H1 (cell line): ENCODE measurements around the gene MAGI2. TPM values are rescaled to one million over a fixed set of nuclear protein-coding genes. Genes with fewer than 3 reads are reported as not detected.

Source experiments
- CTCF ChIA-PET: fragments of 300-600 bp; sonication (Branson Sonifier 250); formaldehyde crosslinking; loops from one replicate; lab custom pipeline; 2021; ENCODE audit not compliant: partially characterized antibody; lab: Charles Lee
- POLR2A ChIA-PET: fragments of 300-600 bp; sonication (Branson Sonifier 250); formaldehyde crosslinking; loops from one replicate; lab custom pipeline; 2021; ENCODE audit warnings: inconsistent platforms; ENCODE audit not compliant: partially characterized antibody; lab: Charles Lee
- DNase-seq, 2 experiments: peaks; one replicate each; pipeline versions ENCODE4 v3.0.0 to v3.0.0-alpha.2; 2010 to 2022; ENCODE audit warnings: low spot score in 2 of 2, low read depth in 1 of 2, mixed read lengths in 1 of 2
- FAIRE-seq: peaks from 2 replicates; lab custom pipeline; 2011; peaks lifted over from hg19 to GRCh38; lab: Jason Lieb, UNC
- H2AFZ ChIP-seq: 2 replicates; pipeline ENCODE4 v1.8.1; 2012; ENCODE audit warnings: low read length, inconsistent platforms
- H2AK5ac ChIP-seq: 2 replicates; pipeline ENCODE4 v1.6.1; 2013; ENCODE audit warnings: low read depth, low read length
- H2BK120ac ChIP-seq: replicated peaks from 2 replicates; pipeline ENCODE3; 2013; ENCODE audit warnings: low read depth, low read length, inconsistent platforms
- H2BK12ac ChIP-seq: 2 replicates; pipeline ENCODE4 v1.6.1; 2013; ENCODE audit warnings: low read depth, low read length
- H2BK15ac ChIP-seq: 2 replicates; pipeline ENCODE4 v1.6.1; 2013; ENCODE audit warnings: low read length
- H2BK20ac ChIP-seq: 2 replicates; pipeline ENCODE4 v1.6.1; 2013; ENCODE audit warnings: low read length
- H2BK5ac ChIP-seq: 2 replicates; pipeline ENCODE4 v1.6.1; 2013; ENCODE audit warnings: low read depth, low read length
- H3K14ac ChIP-seq: 2 replicates; pipeline ENCODE4 v1.6.1; 2013; ENCODE audit warnings: inconsistent platforms; ENCODE audit not compliant: insufficient read length
- H3K18ac ChIP-seq: 2 replicates; pipeline ENCODE4 v1.6.1; 2013; ENCODE audit warnings: low read length; ENCODE audit errors: extremely low read depth
- H3K23ac ChIP-seq: 2 replicates; pipeline ENCODE4 v1.6.1; 2013; ENCODE audit warnings: inconsistent platforms; ENCODE audit not compliant: insufficient read length
- H3K23me2 ChIP-seq: 2 replicates; pipeline ENCODE4 v1.6.1; 2013; ENCODE audit warnings: low read depth, low read length
- H3K27ac ChIP-seq: 2 replicates; pipeline ENCODE4 v1.6.1; 2011; ENCODE audit warnings: low read depth, low read length, inconsistent platforms
- H3K27me3 ChIP-seq, 4 experiments: replicated peaks in 1 of 4; 1 replicate in 1 of 4; 2 replicates in 3 of 4; pipeline versions ENCODE4 v1.6.1 to v1.8.1; 2011 to 2013; ENCODE audit warnings: low read length in 3 of 4, mild to moderate bottlenecking in 3 of 4, inconsistent platforms in 2 of 4, mixed read lengths in 2 of 4, moderate library complexity in 1 of 4; ENCODE audit not compliant: control insufficient read depth in 3 of 4, insufficient read depth in 3 of 4; ENCODE audit errors: extremely low read depth in 1 of 4
- H3K36me3 ChIP-seq, 4 experiments: 2 replicates each; pipeline versions ENCODE4 v1.6.1 to v1.8.1; 2011 to 2013; ENCODE audit warnings: mild to moderate bottlenecking in 4 of 4, low read length in 3 of 4, moderate library complexity in 2 of 4, control low read depth in 1 of 4, inconsistent platforms in 1 of 4; ENCODE audit not compliant: insufficient read depth in 4 of 4, control insufficient read depth in 2 of 4
- H3K4ac ChIP-seq: replicated peaks from 2 replicates; pipeline ENCODE3; 2013; ENCODE audit warnings: low read length, low read depth, mixed read lengths, inconsistent platforms; ENCODE audit not compliant: insufficient read length
- H3K4me1 ChIP-seq, 4 experiments: replicated peaks in 1 of 4; 1 replicate in 1 of 4; 2 replicates in 3 of 4; pipeline versions ENCODE4 v1.6.1 to v1.8.1; 2011 to 2013; ENCODE audit warnings: low read length in 3 of 4, inconsistent platforms in 2 of 4, mixed read lengths in 1 of 4; ENCODE audit not compliant: insufficient read depth in 4 of 4, control insufficient read depth in 3 of 4
- H3K4me2 ChIP-seq, 2 experiments: 2 replicates each; pipeline versions ENCODE4 v1.6.1 to v1.8.1; 2011 to 2013; ENCODE audit warnings: low read depth in 2 of 2, low read length in 2 of 2, control low read depth in 1 of 2, inconsistent platforms in 1 of 2, mild to moderate bottlenecking in 1 of 2; ENCODE audit not compliant: insufficient read depth in 1 of 2
- H3K4me3 ChIP-seq, 4 experiments: fragments of 200-600, 300-600 bp in 1 of 4; sonication (generic), shearing (Covaris generic), sonication (Bioruptor Twin) in 1 of 4; 2 replicates each; pipeline versions ENCODE4 v1.5.1 to v1.8.1; 2011 to 2016; ENCODE audit warnings: low read length in 4 of 4, low read depth in 3 of 4, control low read depth in 2 of 4, inconsistent platforms in 2 of 4, mild to moderate bottlenecking in 2 of 4, mixed read lengths in 1 of 4, moderate library complexity in 1 of 4; ENCODE audit not compliant: insufficient read depth in 2 of 4; ENCODE audit errors: extremely low read depth in 1 of 4
- H3K56ac ChIP-seq: replicated peaks from 2 replicates; pipeline ENCODE3; 2013; ENCODE audit warnings: low read depth, mild to moderate bottlenecking, mixed read lengths, low read length, inconsistent platforms; ENCODE audit not compliant: insufficient read length
- H3K79me1 ChIP-seq: 2 replicates; pipeline ENCODE4 v1.6.1; 2013; ENCODE audit warnings: low read depth, low read length, control low read depth
- H3K79me2 ChIP-seq, 2 experiments: 2 replicates each; pipeline versions ENCODE4 v1.6.1 to v1.8.1; 2012 to 2013; ENCODE audit warnings: low read length in 2 of 2, mild to moderate bottlenecking in 2 of 2, inconsistent platforms in 1 of 2; ENCODE audit not compliant: insufficient read depth in 2 of 2, control insufficient read depth in 1 of 2
- H3K9ac ChIP-seq, 4 experiments: replicated peaks in 1 of 4; 1 replicate in 1 of 4; 2 replicates in 3 of 4; pipeline versions ENCODE4 v1.6.1 to v1.8.1; 2011 to 2013; ENCODE audit warnings: low read depth in 3 of 4, low read length in 3 of 4, control low read depth in 2 of 4, mild to moderate bottlenecking in 2 of 4, moderate library complexity in 2 of 4, inconsistent platforms in 1 of 4; ENCODE audit errors: extremely low read depth in 1 of 4
- H3K9me3 ChIP-seq, 2 experiments: 2 replicates each; pipeline versions ENCODE4 v1.6.1 to v1.8.1; 2012 to 2013; ENCODE audit warnings: mild to moderate bottlenecking in 2 of 2, moderate library complexity in 2 of 2, control low read depth in 1 of 2, inconsistent platforms in 1 of 2, low read depth in 1 of 2, low read length in 1 of 2, mixed read lengths in 1 of 2; ENCODE audit not compliant: insufficient read depth in 2 of 2
- H4K20me1 ChIP-seq, 2 experiments: replicated peaks in 1 of 2; 2 replicates each; pipeline versions ENCODE3 to v1.8.1; 2011 to 2013; ENCODE audit warnings: inconsistent platforms in 2 of 2, low read length in 2 of 2, mild to moderate bottlenecking in 1 of 2; ENCODE audit not compliant: insufficient read depth in 2 of 2, control insufficient read depth in 1 of 2
- H4K5ac ChIP-seq: 2 replicates; pipeline ENCODE4 v1.6.1; 2013; ENCODE audit warnings: low read length, low read depth, mixed read lengths, inconsistent platforms; ENCODE audit not compliant: insufficient read length
- H4K8ac ChIP-seq: 2 replicates; pipeline ENCODE4 v1.8.0; 2013; ENCODE audit warnings: mild to moderate bottlenecking, moderate library complexity, low read length, inconsistent platforms; ENCODE audit not compliant: insufficient read depth; ENCODE audit errors: extremely low read depth
- H4K91ac ChIP-seq: replicated peaks from 2 replicates; pipeline ENCODE3; 2013; ENCODE audit warnings: low read length, mixed read lengths, inconsistent platforms; ENCODE audit not compliant: insufficient read length
- CHD1 ChIP-seq: IDR thresholded peaks from 2 replicates; pipeline ENCODE4 v1.6.1; 2012; ENCODE audit warnings: low read depth, low read length, improper control_type of control experiment
- CHD2 ChIP-seq: IDR thresholded peaks from 2 replicates; pipeline ENCODE4 v1.6.1; 2012; ENCODE audit warnings: low read length, improper control_type of control experiment
- CTBP2 ChIP-seq: IDR thresholded peaks from 2 replicates; pipeline ENCODE4 v1.7.0; 2011; ENCODE audit warnings: borderline replicate concordance, mild to moderate bottlenecking, moderate library complexity, mixed read lengths, low read length; ENCODE audit not compliant: insufficient read depth, insufficient read length
- CTCF ChIP-seq, 3 experiments: IDR thresholded peaks; 1 replicate in 2 of 3; 2 replicates in 1 of 3; pipeline versions ENCODE4 v1.5.1 to v1.6.1; 2011; ENCODE audit warnings: low read length in 3 of 3, mild to moderate bottlenecking in 3 of 3, inconsistent platforms in 2 of 3, low read depth in 1 of 3, moderate library complexity in 1 of 3; ENCODE audit not compliant: insufficient read depth in 1 of 3; ENCODE audit errors: control extremely low read depth in 1 of 3
- GABPA ChIP-seq: IDR thresholded peaks from 2 replicates; pipeline ENCODE4 v1.6.1; 2011; ENCODE audit warnings: mild to moderate bottlenecking, low read length, moderate library complexity, borderline replicate concordance; ENCODE audit not compliant: insufficient read depth
- MAFK ChIP-seq: IDR thresholded peaks from 2 replicates; pipeline ENCODE4 v1.6.1; 2012; ENCODE audit warnings: low read depth, mild to moderate bottlenecking, improper control_type of control experiment, low read length
- WGBS, 2 experiments: shearing (Covaris generic) in 1 of 2; methylation state at CpG; one replicate each; pipeline versions ENCODE4 v1.1.6 to v1.1.7; 2013 to 2015; ENCODE audit warnings: low lambda C conversion rate in 2 of 2, mixed read lengths in 2 of 2, inconsistent platforms in 1 of 2, low coverage in 1 of 2, missing lambda C conversion rate in 1 of 2; ENCODE audit not compliant: insufficient replicate concordance in 2 of 2, insufficient coverage in 1 of 2, insufficient read length in 1 of 2; ENCODE audit errors: extremely low coverage in 1 of 2, missing lambda C conversion rate in 1 of 2; 5-methylcytosine and 5-hydroxymethylcytosine counted together
- polyA plus RNA-seq, 7 experiments: library from polyadenylated mRNA; depleted of rRNA in 3 of 7; stranded (reverse) in 5 of 7; unstranded in 2 of 7; fragments of >200 nt in 5 of 7; fragments of 200-250 nt in 2 of 7; gene quantifications; 1 replicate in 5 of 7; 2 replicates in 1 of 7; 4 replicates in 1 of 7; pipeline versions ENCODE4 v1.2.1 to v1.2.3, GENCODE V29; 2011 to 2013; ENCODE audit warnings: missing spikeins in 2 of 7, mixed read lengths in 2 of 7
- total RNA-seq: library from RNA; stranded (reverse); fragmentation: NEBNext Ultra II Directional; extraction: Animal tissue kit (Norgen Biotek cat#: 25700); gene quantifications from 2 replicates; pipeline ENCODE4 v1.2.1, GENCODE V29; 2021

MAGI2 gene
- total and polyA plus RNA-seq, 2 of the 8 experiments (the other 6 are each of a cell fraction or from before 2014, with no cell fraction given): 6.0 to 27.3 TPM

- Histone ChIP-seq H2AFZ (no peak overlapping the region), H3K79me1 (no peaks in the 10 kb centered on the region), H2BK5ac (no peak overlapping the region), H3K27me3 (no peaks in the 10 kb centered on the region), H3K4me2 (no peak overlapping the region; a peak in 1 of 4 replicates), H3K9ac (no peak overlapping the region), H2BK12ac (no peak overlapping the region), H3K4me3 (no peak overlapping the region), H3K14ac (no peak overlapping the region), H3K79me2 (no peaks in the 10 kb centered on the region; a peak in 1 of 4 replicates), H2AK5ac (no peak overlapping the region), H3K18ac (no peak overlapping the region), H3K4me1 (peaks cover 0 to 10% (median 5%) of the 10 kb centered on the region in 4 experiments; a peak in 3 of 7 replicates), H4K20me1 (no peaks in the 10 kb centered on the region), H3K23ac (no peak overlapping the region), H3K27ac (no peak overlapping the region), H4K8ac (no peak overlapping the region), H2BK15ac (no peak overlapping the region), H3K56ac (no peak overlapping the region), H2BK120ac (no peak overlapping the region), H4K5ac (no peak overlapping the region), H3K36me3 (peaks cover 0 to 6% (median 2%) of the 10 kb centered on the region in 4 experiments; a peak in 2 of 8 replicates), H2BK20ac (no peak overlapping the region), H3K23me2 (no peaks in the 10 kb centered on the region), H4K91ac (no peak overlapping the region), H3K4ac (no peak overlapping the region), H3K9me3 (no peaks in the 10 kb centered on the region)
- no peak for FAIRE-seq
- ChIA-PET POLR2A (no interaction called here), CTCF (interaction anchor here (0.7 kb wide), 1 partner anchor 119 kb away, joined by 3 read pairs; no protein-coding TSS in a partner anchor)
- 89% methylated on average over 2 of the region's 2 CpGs; no CpG with 5 or more reads in 1 of the 2 experiments for whole genome bisulfite sequencing, 2 experiments
- DNase-seq: no peak
- no peak for TF ChIP-seq CHD2
- no peak for TF ChIP-seq CTCF (IDR thresholded peaks at IDR 0.05; ENCODE audit: control extremely low read depth in 1 of 3, insufficient read depth in 1 of 3, low read depth in 1 of 3, low read length in 3 of 3)
- no peak for TF ChIP-seq GABPA
- no peak for TF ChIP-seq CTBP2
- TF ChIP-seq CHD1: no peak
- no peak for TF ChIP-seq MAFK
These were observed 954.2 kb downstream of the MAGI2 start for GRCh38 chr7:78499283-78499682.
